Kasumi-1 (cell line): ENCODE results near the gene FSTL4.

Experiments used
- DNase-seq, 2 experiments: peaks; one replicate each; lab custom pipeline; 2025; lab: John Stamatoyannopoulos, UW

Gene FSTL4

DNA sequence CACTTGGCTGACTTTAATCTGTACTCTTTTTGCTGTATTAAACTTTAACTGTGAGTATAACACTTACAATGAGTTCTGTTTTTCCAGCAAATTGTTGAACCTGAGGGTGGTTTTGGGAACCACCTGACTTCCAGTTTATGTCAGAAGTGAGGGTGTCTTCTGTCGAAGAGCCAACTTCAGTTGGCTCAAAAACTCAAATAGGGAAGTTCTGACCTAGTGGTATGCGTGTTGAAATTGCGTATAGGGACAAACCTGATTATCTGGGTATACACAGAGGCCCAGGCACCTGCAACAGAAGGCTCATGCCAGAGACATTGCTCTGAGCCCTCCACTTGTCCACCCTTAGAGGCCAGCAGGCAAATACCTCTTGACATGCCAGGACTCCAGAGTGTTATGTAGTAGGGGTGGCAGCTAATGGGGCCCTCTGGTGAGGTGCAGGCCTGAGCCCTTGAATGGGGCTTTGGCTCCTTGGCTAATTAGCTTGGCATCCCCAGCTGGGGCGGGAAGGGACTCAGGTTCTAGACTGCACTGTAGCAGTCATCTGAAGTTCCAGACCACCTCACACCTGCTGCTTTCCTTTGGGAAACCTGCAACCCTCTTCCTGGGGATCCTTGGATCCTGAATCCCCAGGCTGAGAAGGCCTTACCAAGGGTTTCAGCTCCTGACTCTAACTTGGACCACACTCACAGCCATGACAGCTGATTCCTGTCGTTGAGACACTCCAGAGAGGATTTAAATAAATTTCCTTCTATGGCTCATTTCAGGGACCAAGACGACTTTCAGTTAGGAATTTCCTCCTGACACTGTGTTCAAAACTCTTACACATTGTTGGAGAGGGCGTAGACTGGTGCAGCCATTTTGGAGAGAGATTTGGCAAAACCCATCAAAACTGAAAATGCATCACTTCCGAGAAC, 370.9 kb downstream of the FSTL4 start:
- peak in 1 of 2 experiments; percentile 7 for DNase-seq

DNA sequence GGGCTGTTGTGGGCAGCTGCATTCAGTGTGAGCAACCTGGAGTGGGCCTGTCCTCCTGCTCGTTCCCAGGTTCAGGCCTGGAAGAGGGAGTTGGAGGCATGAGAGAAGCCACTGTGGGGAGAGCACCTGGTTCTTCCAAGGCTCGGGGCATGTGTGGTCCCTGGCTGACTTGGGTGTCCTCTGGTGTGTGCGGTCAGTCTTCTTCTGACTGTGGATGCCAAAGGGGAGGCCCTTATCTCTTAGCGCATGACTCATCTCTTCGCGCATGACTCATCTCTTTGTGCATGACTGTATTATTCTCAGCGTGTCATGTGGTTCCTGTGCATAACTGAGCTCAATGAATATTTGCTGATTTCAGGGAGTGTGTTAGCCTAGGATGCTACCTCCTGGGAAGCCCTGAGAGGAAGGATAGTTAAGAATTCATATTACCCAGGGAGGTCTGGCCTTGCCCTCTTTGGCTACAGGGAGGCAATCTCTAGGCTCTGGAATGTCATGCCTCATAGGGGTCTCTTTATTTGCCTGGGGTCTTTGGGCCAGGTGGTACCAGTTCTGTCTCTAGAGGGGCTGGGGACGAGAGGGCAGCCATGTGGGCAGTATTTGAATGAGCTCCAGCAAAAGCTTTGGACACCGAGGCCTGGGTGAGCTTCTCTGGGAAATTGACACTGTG, 371.8 kb downstream of the FSTL4 start:
- DNase-seq, result no peak

DNA sequence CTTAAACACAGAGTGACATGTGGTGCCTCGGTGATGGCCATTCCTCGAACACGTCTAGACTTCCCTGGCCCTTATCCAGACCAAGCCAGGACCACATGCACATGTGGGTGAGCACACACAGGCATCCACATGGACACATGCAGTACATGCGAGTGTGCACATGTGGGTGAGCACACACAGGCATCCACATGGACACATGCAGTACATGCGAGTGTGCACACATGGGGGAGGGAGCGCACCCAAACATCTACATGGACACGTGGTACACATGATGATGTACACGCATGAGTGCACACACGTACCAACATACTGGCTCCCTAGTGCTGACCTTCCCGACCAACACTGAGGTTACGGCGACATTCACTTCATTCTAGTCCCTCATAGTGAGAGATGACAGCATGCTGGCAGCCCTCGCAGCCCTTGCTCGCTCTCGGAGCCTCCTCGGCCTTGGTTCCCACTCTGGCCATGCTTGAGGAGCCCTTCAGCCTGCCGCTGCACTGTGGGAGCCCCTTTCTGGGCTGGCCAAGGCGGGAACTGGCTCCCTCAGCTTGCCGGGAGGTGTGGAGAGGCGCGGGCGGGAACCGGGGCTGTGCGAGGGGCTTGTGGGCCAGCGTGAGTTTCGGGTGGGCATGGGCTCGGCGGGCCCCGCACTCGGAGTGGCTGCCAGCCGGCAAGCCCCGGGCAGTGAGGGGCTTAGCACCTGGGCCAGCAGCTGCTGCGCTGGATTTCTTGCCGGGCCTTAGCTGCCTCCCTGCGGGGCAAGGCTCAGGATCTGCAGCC, 373.7 kb downstream of the FSTL4 start:
- DNase-seq, result no peak

DNA sequence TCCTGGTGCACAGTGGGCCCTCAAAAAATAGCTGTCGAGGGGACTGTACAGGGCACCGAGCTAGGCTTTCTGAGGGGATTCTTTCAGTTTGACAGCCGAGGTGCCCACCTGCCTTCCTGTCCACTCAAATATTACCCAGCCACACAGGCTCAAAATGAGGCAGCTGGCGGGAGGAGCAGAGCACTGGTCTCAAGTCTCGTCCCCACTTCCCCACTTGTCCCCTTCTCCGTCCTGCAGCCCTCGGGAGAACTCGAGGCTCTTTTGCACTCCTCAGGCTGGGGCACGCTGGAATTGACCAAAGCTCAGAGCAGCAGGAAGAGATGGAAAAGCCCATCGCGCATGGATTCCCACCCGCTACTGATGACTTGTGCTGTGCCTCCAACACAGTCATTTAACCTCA, 375.4 kb downstream of the FSTL4 start:
- DNase-seq, result no peak

DNA sequence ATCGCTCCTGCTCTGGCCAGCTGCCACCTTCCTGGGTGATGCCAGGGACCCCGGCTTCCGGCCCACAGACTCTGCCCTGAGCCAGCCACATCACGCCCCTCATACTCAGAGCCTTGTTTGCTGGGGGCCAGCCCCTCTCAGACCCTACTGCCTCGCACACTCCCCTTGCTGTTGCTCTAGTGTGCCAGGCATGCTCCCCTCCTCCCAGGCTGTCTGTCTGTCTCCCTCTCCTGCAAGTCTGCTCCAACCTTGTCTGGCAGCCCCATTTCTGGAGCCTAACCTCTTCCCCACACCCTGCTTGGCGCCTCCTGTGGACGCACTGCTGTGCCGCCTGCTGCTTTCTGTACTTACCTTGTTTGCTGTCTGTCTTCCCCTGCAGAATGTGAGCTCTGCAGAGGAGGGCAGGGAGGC, 375.8 kb downstream of the FSTL4 start:
- no peak for DNase-seq

DNA sequence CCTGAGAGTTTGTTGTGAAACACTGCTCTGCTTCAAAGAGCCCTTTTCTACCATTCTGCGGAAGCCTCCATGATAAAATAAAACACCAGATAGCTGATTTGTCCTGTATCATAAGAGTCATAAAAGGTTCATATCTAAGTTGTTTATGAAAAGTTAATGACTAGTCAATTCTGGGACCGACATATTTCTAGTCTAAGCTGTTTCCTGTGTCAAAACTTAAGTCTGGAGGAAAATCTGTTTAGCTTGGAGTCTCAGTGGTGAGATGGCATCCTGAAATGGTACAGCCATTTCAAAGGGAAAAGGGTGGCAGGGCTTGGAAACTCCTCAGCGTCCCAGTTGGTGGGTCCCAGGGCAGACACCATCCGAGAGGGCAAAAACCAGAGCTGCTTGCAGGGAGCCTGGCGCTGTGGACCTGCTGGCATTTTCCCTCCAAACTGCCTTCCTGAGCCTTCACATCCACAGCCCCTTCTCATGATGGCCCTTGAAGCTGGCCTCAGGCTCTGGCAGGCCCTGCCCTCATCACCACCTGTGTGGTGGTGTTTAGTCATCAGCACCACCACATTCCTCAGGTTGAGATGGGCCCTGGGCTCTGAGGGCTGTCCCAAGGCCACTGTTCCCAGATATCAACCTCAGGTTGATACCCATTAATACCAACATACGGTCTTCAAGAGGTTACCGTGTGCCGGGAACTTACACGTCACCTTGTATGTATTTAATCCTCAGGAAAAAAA, 376.5 kb downstream of the FSTL4 start:
- DNase-seq, result no peak

DNA sequence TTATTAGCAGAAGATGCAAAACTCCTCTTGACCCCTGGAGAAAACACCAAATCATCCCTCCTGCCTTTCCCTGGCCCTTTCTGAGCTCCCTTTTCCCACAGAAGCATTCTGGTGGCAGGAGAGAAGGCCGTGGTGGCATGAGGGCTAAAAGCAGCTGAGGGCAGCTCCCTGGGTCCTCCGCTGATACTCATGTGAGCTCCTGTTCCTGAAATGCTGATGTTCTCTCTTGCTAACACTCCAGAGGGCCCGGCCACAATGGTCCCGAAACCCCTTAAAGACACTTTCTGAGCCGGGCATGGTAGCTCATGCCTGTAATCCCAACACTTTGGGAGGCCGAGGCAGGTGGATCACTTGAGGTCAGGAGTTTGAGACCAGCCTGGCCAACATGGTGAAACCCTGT, 377.4 kb downstream of the FSTL4 start:
- no peak for DNase-seq

DNA sequence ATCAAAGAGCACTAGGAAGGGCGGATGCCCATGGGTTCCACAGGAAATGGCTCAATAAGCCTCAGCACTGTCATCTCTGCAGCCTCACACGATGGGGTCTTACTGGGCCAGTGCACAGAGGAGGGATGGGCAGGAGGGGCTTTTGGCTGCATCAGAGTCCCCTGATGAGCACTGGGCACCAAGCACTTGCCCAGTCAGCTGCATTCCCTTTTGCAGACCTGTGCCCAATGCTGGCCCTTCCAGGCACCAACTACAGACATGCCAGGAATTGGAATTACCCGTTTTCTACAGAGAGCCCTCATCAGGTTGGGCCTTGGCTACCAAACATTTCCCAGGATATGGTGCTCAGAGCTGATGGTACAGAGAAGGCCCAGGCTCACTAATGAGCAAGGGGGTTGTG, 378.1 kb downstream of the FSTL4 start:
- DNase-seq, result no peak

DNA sequence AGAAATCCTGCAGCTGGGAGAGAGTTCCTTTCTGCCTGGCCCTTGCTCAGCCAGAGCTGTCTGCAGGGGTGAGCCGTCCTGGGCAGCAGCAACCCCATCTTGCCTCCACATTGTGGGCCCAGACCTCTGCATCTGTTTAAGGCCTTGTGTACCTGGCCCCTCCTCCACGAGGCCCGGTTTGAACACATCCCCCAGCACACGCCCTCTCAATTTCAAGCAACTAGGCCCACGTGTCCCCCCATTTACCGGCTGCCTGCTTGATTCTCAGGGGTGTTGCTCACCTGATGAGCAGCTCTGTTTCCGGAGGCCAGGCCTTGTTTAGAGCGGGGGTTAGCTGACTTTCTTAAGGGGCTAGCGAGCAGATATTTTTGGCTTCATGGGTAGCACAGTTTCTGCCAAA, 378.7 kb downstream of the FSTL4 start:
- no peak for DNase-seq

DNA sequence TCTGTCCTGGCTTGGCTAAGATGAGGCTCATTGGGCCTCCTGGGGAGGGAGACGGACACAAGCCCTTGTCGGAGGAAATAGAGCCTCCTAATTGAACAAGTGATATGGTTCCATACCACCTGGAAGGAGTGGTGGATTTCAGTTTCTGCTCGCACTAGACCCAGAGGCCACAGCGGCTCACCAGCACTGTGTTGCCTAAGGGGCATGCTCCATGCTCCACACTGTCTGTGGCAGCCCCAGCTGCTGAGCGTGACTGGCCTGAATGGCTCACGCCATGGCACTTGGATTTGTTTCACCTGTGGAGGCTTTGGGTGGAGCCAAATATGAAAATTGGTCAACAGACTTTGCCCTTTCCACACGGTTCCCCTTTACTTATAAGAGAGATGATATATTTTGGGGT, 379.4 kb downstream of the FSTL4 start:
- no peak for DNase-seq

DNA sequence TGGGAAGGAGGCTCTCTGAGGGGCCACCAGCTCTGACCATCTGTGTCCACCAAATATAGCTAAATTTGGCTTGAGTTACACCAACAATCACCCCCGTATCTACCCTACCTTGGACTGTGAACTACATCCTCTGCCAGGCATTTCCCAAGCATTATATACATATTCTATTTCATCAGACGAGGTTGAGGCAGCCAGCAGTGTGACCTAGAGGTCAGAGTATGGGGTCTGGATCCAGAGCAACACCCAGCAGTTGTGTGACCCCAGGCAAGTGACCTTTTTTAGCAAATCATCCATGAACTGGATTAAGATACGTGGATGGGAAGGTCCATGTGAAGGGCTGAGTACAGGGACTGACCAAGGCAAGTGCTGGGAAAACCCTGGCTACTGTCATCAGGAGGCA, 379.9 kb downstream of the FSTL4 start:
- DNase-seq, result no peak

DNA sequence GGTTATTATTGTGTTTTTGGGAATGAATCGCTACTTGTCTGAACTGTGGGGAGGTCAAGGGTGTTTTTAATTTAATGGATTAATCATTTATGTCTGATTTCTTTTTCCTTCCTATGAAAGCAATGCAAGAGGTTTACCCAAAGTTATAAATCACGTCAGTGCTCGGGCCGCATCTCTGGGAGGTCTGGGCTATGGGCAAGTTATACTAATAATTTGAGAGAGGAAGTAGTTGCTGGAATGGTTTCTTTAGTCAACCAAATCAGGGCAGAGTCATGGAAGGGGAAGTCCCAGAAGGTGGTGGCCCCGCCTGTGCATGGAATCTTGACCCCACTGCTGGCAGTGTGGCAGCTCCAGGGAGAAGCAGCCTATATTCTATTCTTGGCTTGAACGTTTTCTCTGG, 380.3 kb downstream of the FSTL4 start:
- DNase-seq, result no peak

DNA sequence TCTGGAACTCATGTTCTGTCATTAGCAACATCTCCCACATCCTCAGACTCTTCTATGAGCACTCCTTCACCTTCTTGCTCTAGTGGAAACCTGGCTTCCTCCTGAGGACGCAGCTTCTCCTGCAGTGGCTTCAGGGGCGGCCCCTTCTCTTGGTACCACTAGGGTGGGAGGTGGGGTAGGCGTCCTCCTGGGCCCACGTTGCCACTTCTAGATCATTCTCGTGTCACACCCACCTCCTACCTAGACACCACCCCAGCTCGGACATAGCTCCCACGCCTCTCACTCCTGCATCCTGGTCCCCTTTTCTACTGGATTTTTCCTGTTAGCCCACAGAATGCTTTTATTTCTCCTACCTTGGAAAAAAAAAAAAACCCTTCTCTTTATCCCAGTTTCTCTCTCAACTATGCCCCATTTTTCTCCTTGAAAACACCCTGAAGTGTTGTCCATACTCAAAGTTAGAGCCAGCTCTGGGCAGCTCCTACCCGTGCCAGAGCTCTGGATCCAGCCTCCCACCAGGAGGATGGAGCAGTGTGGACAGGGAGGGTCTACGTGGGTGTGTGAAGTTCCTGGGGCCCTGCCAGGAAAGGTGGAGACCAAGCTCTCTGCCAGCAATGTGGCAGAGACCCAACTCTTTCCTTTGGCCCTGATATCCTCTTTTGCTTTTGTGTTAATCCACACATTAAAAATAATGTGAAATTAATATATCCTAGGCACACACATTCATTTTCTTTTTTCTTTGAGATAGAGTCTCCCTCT, 381.3 kb downstream of the FSTL4 start:
- DNase-seq, result no peak

DNA sequence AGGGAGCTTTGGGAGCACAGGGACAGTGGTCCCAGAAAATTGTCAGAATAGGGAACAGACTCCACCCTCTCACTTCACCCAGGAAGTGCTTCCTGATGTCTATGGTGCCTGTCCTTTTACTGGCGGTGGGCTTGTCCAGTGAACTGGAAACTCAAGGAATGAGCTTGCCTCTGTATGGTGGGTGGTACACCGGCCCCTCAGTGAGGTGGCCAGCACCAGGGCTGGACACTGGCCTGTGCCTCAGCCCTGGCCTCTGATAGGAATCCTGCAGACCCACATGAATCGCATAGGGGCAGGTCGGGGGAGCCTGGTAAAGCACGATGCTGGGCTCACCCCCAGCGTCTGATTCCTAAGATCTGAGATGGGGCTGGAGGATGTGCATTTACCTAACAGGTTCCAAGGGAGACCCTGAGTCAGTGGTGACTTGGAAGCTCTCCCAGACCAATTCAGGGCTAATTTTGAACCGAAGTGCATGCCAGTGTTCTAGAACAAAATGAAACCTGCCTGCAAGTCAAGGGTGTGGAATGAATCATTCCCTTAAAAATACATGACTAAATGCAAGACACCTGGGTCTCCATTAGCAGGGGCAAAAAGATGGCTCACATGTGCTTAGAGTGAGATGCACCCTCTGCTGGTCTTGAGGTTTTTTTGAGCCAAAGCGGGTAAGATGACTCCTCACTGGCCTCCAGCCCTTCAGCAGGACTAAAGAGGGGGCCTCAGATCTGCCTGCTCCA, 382.2 kb downstream of the FSTL4 start:
- no peak for DNase-seq

DNA sequence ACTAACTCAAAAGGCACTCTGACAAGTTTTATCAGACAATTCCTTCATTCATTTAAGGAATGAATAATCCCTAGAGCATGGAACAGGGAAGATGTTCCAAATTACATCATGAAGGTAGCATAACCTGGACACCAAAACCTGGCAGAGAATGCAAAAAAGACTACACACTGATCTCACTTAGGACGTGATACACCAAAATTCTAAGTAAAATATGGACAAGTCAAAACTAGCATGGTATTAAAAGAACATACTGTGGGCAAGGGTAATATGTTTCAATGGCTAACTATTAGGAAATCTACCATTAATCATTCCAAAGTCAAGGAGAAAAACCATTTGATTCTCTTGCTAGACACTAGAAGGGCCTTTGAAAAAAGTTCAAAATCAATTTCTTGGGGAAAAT, 384.0 kb downstream of the FSTL4 start:
- no peak for DNase-seq

DNA sequence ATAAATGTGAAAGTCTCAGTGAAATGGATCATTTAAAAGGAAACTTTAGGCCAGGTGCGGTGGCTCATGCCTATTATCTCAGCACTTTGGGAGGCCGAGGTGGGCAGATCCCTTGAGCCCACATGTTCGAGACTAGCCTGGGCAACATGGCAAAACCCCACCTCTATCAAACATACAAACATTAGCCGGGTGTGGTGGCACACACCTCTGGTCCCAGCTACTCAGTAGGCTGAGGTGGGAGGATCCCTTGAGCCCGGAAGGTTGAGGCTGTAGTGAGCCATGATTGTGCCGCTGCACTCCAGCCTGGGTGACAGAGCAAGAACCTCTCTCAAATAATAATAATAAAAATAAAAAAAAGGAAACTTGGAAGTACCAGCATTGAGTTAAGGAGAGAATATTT, 384.4 kb downstream of the FSTL4 start:
- no peak for DNase-seq

DNA sequence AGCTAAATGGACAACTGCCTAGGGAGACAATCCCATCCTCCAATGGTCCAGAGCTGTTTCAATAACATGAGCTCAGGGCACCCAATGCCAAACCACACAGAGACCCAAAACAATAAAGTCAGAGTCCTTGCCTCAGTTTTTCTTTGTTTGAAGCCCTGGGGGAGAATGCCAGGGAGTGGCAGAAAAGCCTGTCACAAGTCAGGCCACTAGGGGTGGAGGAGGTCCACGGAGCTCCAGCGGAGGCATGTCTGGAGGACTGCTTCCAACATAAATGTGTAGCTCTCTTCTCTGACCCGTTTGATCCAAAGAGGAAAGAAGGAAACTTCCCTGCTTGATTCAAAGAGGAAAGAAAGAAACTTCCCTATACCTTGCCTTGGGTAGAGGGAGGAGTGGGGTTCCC, 385.3 kb downstream of the FSTL4 start:
- DNase-seq, result no peak

DNA sequence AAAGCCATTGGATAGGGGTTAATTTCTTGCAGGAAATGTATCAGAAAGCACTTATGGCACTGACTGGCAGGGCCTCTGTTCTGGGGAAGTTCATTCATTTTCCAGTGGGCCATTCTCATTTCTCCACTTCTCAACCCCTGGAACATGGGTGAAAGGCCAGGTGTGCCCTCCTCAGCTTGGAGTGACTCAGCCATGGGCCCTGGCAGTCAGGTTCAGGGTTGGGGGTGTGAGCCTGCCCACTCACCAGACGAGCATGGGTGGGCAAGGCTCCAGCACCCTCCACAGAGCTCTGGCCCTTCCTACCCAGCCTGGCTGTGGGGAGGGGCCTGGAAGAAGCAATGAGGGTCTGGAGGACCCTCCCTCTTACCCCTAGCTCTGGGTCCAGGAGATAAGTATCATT, 386.2 kb downstream of the FSTL4 start:
- DNase-seq, result no peak

DNA sequence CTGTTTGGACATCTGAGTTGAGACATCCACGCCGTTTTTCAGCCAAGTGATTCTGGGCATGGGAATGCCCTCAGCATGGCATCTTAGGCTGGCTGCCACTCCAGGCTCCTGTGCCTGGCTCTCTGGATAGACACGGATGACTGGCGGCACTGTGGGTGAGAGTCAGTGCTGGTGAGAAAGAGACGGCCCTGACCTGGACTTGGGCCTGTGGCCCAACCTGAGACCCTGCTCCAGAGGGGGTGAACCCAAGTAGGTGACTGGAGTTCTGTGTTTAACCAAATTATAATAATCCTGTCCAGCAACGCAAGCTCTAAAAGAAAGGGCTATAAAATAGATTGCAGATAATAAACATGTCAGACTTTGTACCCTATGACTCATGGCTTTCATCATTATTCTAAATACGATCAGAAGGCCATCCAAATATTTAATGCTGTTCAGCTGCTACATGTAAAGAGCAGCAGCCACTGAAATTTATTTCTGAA, 386.6 kb downstream of the FSTL4 start:
- no peak for DNase-seq

DNA sequence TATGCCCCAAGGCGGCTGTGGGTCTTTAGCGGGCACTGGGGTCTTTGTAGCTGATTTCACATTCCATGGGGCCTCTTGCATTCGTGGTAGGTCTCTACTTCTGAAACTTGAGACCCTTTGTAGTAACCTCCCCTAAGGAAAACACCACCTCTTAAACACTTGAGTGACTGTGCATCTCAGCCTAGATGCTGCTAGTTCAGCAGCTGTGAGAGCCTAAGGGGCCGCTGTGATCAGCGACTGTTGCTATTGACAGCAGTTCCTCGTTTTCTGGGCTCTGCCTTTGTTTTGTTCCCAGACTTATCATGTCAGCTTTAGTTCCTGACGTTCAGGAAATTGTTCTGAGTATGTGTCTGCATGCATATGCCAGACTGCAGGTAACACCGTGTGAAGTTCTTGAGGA, 389.4 kb downstream of the FSTL4 start:
- DNase-seq, result no peak

DNA sequence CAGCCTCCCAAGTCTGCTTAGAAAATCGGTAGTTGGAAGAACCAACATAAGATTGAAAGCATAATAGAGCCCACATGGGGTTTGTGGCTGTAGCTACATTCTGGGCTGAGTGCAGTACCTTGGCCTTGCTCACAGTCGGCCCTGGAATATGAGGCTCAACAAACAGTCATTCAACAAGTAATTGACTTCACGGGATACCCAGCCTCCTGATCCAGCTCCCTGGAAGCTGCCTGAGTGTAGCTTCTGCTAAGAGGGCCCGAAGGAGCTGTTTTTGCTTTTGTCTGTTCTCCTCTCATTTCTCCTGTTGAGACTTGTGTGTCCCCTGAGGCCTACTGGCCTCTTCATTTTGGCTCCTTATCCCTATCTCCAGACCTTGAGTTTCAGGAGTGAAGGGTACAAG, 389.8 kb downstream of the FSTL4 start:
- no peak for DNase-seq
